DOHH2 (cell line): Measurements from ENCODE around the gene TDRD12.

Experiments
- H3F3A ChIP-seq: fragments of 200-600 bp; sonication (generic), shearing (Covaris generic); 2 replicates; pipeline ENCODE4 v1.6.0; 2016; ENCODE audit warnings: antibody characterized with exemption, mild to moderate bottlenecking; ENCODE audit not compliant: control insufficient read depth, insufficient read depth
- H3K27ac ChIP-seq: fragments of 200-600 bp; sonication (generic); 2 replicates; pipeline ENCODE4 v1.5.1; 2014; ENCODE audit warnings: low read depth, mild to moderate bottlenecking, low read length, moderate library complexity
- H3K27me3 ChIP-seq: fragments of 200-600 bp; sonication (generic); 2 replicates; pipeline ENCODE4 v1.6.1; 2014; ENCODE audit warnings: mild to moderate bottlenecking, low read length, mixed read lengths; ENCODE audit not compliant: control insufficient read depth
- H3K36me3 ChIP-seq: fragments of 200-600 bp; sonication (generic); 2 replicates; pipeline ENCODE4 v1.6.1; 2014; ENCODE audit warnings: mild to moderate bottlenecking, low read length, moderate library complexity, mixed read lengths; ENCODE audit not compliant: control insufficient read depth
- H3K4me1 ChIP-seq: fragments of 200-600 bp; sonication (generic); 2 replicates; pipeline ENCODE4 v1.6.1; 2014; ENCODE audit warnings: mild to moderate bottlenecking, low read length, mixed read lengths; ENCODE audit not compliant: control insufficient read depth
- H3K4me2 ChIP-seq: fragments of 200-600 bp; sonication (generic); 2 replicates; pipeline ENCODE4 v1.6.0; 2014; ENCODE audit warnings: mild to moderate bottlenecking, low read length, moderate library complexity
- H3K4me3 ChIP-seq: fragments of 200-600 bp; sonication (generic); 2 replicates; pipeline ENCODE4 v1.5.1; 2014; ENCODE audit warnings: mild to moderate bottlenecking, low read length, mixed read lengths
- H3K79me2 ChIP-seq: fragments of 200-600 bp; sonication (generic); 2 replicates; pipeline ENCODE4 v1.6.1; 2014; ENCODE audit warnings: mild to moderate bottlenecking, low read length, mixed read lengths; ENCODE audit not compliant: control insufficient read depth
- H3K9me2 ChIP-seq: fragments of 200-600 bp; sonication (generic); replicated peaks from 2 replicates; pipeline ENCODE4 v1.6.1; 2014; ENCODE audit warnings: mild to moderate bottlenecking, low read length, mixed read lengths; ENCODE audit not compliant: control insufficient read depth
- H3K9me3 ChIP-seq: fragments of 200-600 bp; sonication (generic); 2 replicates; pipeline ENCODE4 v1.6.1; 2014; ENCODE audit warnings: antibody characterized with exemption, low read length, mixed read lengths; ENCODE audit not compliant: control insufficient read depth, insufficient read depth
- H4K20me1 ChIP-seq: fragments of 200-600 bp; sonication (generic); 2 replicates; pipeline ENCODE4 v1.6.0; 2014; ENCODE audit warnings: low read depth, mild to moderate bottlenecking, antibody characterized with exemption, low read length, moderate library complexity; ENCODE audit not compliant: control insufficient read depth, insufficient read depth
- EZH2phosphoT487 ChIP-seq: fragments of 200-600 bp; sonication (generic); IDR thresholded peaks from 2 replicates; pipeline ENCODE4 v1.6.1; 2017; ENCODE audit warnings: borderline replicate concordance, mild to moderate bottlenecking, antibody characterized with exemption, low read length, moderate library complexity, mixed read lengths
- TF ChIP-seq, protein P1 (sequence below): fragments of 200-600 bp; sonication (generic); IDR thresholded peaks from one replicate; pipeline ENCODE4 v1.5.1; 2014; ENCODE audit warnings: antibody characterized with exemption, mild to moderate bottlenecking, low read depth, low read length; ENCODE audit not compliant: poor library complexity, severe bottlenecking

Gene TDRD12

GRCh38 chr19:32789429-32789828, 69.9 kb downstream of the TDRD12 start:
- H3K79me2 ChIP-seq = no peaks in the 10 kb centered on the region
- H3K4me1 ChIP-seq = no peaks in the 10 kb centered on the region

GRCh38 chr19:32798201-32798600, 78.6 kb downstream of the TDRD12 start:
- Histone ChIP-seq H4K20me1 (no peaks in the 10 kb centered on the region), H3K79me2 (no peaks in the 10 kb centered on the region), H3K9me2 (no peaks in the 10 kb centered on the region), H3K36me3 (no peaks in the 10 kb centered on the region), H3K4me3 (no peak overlapping the region), H3K4me2 (no peak overlapping the region), H3K27ac (no peak overlapping the region), H3K4me1 (no peaks in the 10 kb centered on the region), H3F3A (no peaks in the 10 kb centered on the region), H3K27me3 (no peaks in the 10 kb centered on the region), H3K9me3 (no peaks in the 10 kb centered on the region)
- TF ChIP-seq, protein P1, sequence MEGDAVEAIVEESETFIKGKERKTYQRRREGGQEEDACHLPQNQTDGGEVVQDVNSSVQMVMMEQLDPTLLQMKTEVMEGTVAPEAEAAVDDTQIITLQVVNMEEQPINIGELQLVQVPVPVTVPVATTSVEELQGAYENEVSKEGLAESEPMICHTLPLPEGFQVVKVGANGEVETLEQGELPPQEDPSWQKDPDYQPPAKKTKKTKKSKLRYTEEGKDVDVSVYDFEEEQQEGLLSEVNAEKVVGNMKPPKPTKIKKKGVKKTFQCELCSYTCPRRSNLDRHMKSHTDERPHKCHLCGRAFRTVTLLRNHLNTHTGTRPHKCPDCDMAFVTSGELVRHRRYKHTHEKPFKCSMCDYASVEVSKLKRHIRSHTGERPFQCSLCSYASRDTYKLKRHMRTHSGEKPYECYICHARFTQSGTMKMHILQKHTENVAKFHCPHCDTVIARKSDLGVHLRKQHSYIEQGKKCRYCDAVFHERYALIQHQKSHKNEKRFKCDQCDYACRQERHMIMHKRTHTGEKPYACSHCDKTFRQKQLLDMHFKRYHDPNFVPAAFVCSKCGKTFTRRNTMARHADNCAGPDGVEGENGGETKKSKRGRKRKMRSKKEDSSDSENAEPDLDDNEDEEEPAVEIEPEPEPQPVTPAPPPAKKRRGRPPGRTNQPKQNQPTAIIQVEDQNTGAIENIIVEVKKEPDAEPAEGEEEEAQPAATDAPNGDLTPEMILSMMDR = no peak
- TF ChIP-seq EZH2phosphoT487 = no peak

More at GRCh38 chr19:32789429-32789828, 69.9 kb downstream of the TDRD12 start:
- Histone ChIP-seq H3K9me3 (no peaks in the 10 kb centered on the region), H3K27me3 (no peaks in the 10 kb centered on the region), H3F3A (no peaks in the 10 kb centered on the region), H3K27ac (no peak overlapping the region), H3K4me3 (no peak overlapping the region), H3K36me3 (no peaks in the 10 kb centered on the region), H3K4me2 (no peak overlapping the region), H3K9me2 (no peaks in the 10 kb centered on the region), H4K20me1 (no peaks in the 10 kb centered on the region)
- TF ChIP-seq EZH2phosphoT487 = no peak
- TF ChIP-seq, protein P1 = no peak

DNA sequence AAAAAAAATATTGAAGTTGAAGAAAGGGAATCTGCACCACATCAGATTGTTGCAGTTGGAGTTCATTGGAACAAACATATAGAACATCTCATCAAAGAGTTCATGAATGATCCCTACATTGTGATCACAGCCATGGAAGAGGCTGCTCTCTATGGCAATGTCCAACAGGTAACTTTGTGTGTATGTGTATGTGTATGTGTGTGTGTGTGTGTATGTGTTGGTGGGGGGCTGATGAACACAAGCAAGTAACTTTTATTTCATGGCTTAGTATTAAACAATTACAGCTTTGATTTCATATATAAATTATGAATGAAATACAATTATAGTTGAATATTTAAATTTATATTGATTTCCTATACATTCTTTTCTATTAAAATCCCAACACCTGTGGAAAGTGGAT, 80.6 kb downstream of the TDRD12 start:
- no peaks in the 10 kb centered on the region for H3K79me2 ChIP-seq
- no peaks in the 10 kb centered on the region for H3K9me3 ChIP-seq
- no peaks in the 10 kb centered on the region for H3K36me3 ChIP-seq
- H4K20me1 ChIP-seq = no peaks in the 10 kb centered on the region
- no peaks in the 10 kb centered on the region for H3F3A ChIP-seq
- H3K4me3 ChIP-seq = no peak overlapping the region
- H3K9me2 ChIP-seq = no peaks in the 10 kb centered on the region
- no peak for TF ChIP-seq EZH2phosphoT487
- TF ChIP-seq, protein P1 = no peak
- H3K4me1 ChIP-seq = no peaks in the 10 kb centered on the region
- no peak overlapping the region for H3K27ac ChIP-seq
- no peak overlapping the region for H3K4me2 ChIP-seq
- H3K27me3 ChIP-seq = no peaks in the 10 kb centered on the region

DNA sequence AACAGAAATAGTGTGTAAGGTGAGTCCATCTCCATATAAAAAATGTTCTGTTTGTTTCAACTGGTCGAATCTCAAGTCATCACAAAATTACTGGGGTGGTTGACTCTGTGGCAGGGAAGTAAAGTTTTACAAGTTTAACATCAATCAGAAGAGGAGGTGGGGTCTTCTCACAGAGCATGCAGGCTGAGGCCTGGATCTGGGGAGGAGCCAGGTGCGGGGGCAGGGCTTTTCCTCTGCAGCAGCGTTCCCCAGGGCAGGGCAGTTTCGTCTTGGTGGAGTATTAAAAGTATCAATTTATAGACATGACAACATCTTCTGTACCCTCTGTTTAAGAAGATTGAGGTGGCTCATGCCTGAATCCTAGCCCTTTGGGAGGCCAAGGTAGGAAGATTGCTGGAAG, 81.2 kb downstream of the TDRD12 start:
- no peaks in the 10 kb centered on the region for H3K9me2 ChIP-seq
- no peaks in the 10 kb centered on the region for H3F3A ChIP-seq
- H3K36me3 ChIP-seq = no peaks in the 10 kb centered on the region
- no peak overlapping the region for H3K4me2 ChIP-seq
- no peaks in the 10 kb centered on the region for H3K9me3 ChIP-seq
- no peaks in the 10 kb centered on the region for H3K27me3 ChIP-seq
- no peak for TF ChIP-seq EZH2phosphoT487
- TF ChIP-seq, protein P1 = no peak
- H4K20me1 ChIP-seq = no peaks in the 10 kb centered on the region
- H3K4me3 ChIP-seq = no peak overlapping the region
- no peaks in the 10 kb centered on the region for H3K4me1 ChIP-seq
- no peak overlapping the region for H3K27ac ChIP-seq
- H3K79me2 ChIP-seq = no peaks in the 10 kb centered on the region
